ENCODE measurements around the gene LRRC45. TPM values are rescaled to one million over a fixed set of nuclear protein-coding genes. Genes with fewer than 3 reads are reported as not detected.

LRRC45 gene
- total and polyA plus RNA-seq, 9 of the 15 experiments (the other 6 are each of a cell fraction or from before 2014, with no cell fraction given) = 3.5 to 21.5 (median 11.2) TPM; not detected in 2

- TF ChIP-seq MAX (CRISPR knock-in tag; IDR thresholded peaks at IDR 0.05) (peak; percentile 94), NFXL1 (CRISPR knock-in tag; IDR thresholded peaks at IDR 0.05) (no peak), BHLHE40 (IDR thresholded peaks at IDR 0.05; ENCODE audit: low read length) (peak; percentile 99), SNAPC5 (CRISPR knock-in tag; IDR thresholded peaks at IDR 0.05) (no peak), TCF3 (CRISPR knock-in tag; IDR thresholded peaks at IDR 0.05) (peak; percentile 51; the same call in 1 of the 2 replicates), REST (IDR thresholded peaks at IDR 0.05; ENCODE audit: borderline replicate concordance) (peak; percentile 80), REST (CRISPR knock-in tag; IDR thresholded peaks at IDR 0.05; ENCODE audit: low read depth) (peak; percentile 68; the same call in 1 of the 2 replicates), ZFP30 (CRISPR knock-in tag; IDR thresholded peaks at IDR 0.05; ENCODE audit: borderline replicate concordance) (no peak), GTF2F1 (IDR thresholded peaks at IDR 0.05; ENCODE audit: low read depth, low read length) (0 out of 2 replicates have a peak, but pooled peaks have one; percentile 12), PRPF4 (IDR thresholded peaks at IDR 0.05; ENCODE audit: insufficient read depth, low read depth, low read length, poor library complexity, severe bottlenecking) (peak; percentile 74), PML (IDR thresholded peaks at IDR 0.05; ENCODE audit: low read length) (peak; percentile 57; the same call in 1 of the 2 replicates), DEAF1 (CRISPR knock-in tag; IDR thresholded peaks at IDR 0.05) (no peak), NEUROD1 (IDR thresholded peaks at IDR 0.05; ENCODE audit: borderline replicate concordance, low read depth, low read length, partially characterized antibody) (peak; percentile 72), HCFC1 (IDR thresholded peaks at IDR 0.05; ENCODE audit: low read depth, low read length) (peak; percentile 82), FOXA3 (CRISPR knock-in tag; conservative IDR thresholded peaks at IDR 0.05 in 1 of 2, IDR thresholded peaks at IDR 0.05 in 1 of 2) (0 out of 4 replicates have a peak, but pooled peaks of 1 of the 2 experiments have one; percentile 8), TAF1 (IDR thresholded peaks at IDR 0.05; ENCODE audit: control insufficient read depth, extremely low read depth, insufficient read depth, low read length, severe bottlenecking) (peak; percentile 87), NR4A1 (CRISPR knock-in tag; IDR thresholded peaks at IDR 0.05) (no peak), NR4A1 (tag; IDR thresholded peaks at IDR 0.05) (peak; percentile 43; the same call in 1 of the 2 replicates)
Measured at GRCh38 chr17:81977211-81977808, 45.8 kb upstream of the LRRC45 start, which contains the start of gene ASPSCR1 (continued).
